AG09309 (cell line): Measurements from ENCODE around the gene DNM3.

Source experiments
- DNase-seq: peaks from one replicate; pipeline ENCODE4 v3.0.0-alpha.2; 2010; ENCODE audit warnings: low read depth
- H3K4me3 ChIP-seq: 2 replicates; pipeline ENCODE4 v1.5.1; 2011; ENCODE audit warnings: mild to moderate bottlenecking, low read depth, low read length, moderate library complexity; ENCODE audit not compliant: control insufficient read depth
- CTCF ChIP-seq: IDR thresholded peaks from 2 replicates; pipeline ENCODE4 v1.5.1; 2011; ENCODE audit warnings: mild to moderate bottlenecking, low read depth, low read length, inconsistent platforms; ENCODE audit not compliant: insufficient read depth, control insufficient read depth; ENCODE audit errors: missing control alignments

Gene DNM3

GRCh38 chr1:172149346-172149745, 308.0 kb downstream of the DNM3 start:
- DNase-seq = no peak
- no peak for TF ChIP-seq CTCF
- H3K4me3 ChIP-seq = no peak overlapping the region

- no peak for DNase-seq
- no peak for TF ChIP-seq CTCF
- H3K4me3 ChIP-seq = no peak overlapping the region
These were observed 313.3 kb downstream of the DNM3 start for GRCh38 chr1:172154551-172154950.

- no peak overlapping the region for H3K4me3 ChIP-seq
- TF ChIP-seq CTCF = no peak
- no peak for DNase-seq
These were observed 314.5 kb downstream of the DNM3 start for GRCh38 chr1:172155766-172156165.

GRCh38 chr1:172162236-172162635, 320.9 kb downstream of the DNM3 start:
- DNase-seq = no peak
- TF ChIP-seq CTCF = no peak
- no peak overlapping the region for H3K4me3 ChIP-seq

- DNase-seq = no peak
- H3K4me3 ChIP-seq = no peak overlapping the region
- TF ChIP-seq CTCF = no peak
These were observed 322.4 kb downstream of the DNM3 start for GRCh38 chr1:172163498-172164215.

- no peak overlapping the region for H3K4me3 ChIP-seq
- no peak for DNase-seq
- TF ChIP-seq CTCF = no peak
These were observed 324.1 kb downstream of the DNM3 start for GRCh38 chr1:172165403-172165802.
